ENCODE data around the gene DRGX.

The DRGX gene

GRCh38 chr10:49318755-49319154 lies 77.1 kb downstream of the DRGX start:
- POLR2A ChIA-PET: no interaction called here
- CTCF ChIA-PET: no interaction called here
- TF ChIP-seq NFRKB (IDR thresholded peaks at IDR 0.05) (no peak), FOXK2 (IDR thresholded peaks at IDR 0.05) (no peak), TARDBP (IDR thresholded peaks at IDR 0.05) (no peak), SUZ12 (IDR thresholded peaks at IDR 0.05) (no peak), PKNOX1 (IDR thresholded peaks at IDR 0.05) (no peak), L3MBTL2 (conservative IDR thresholded peaks at IDR 0.05) (no peak), LEF1 (IDR thresholded peaks at IDR 0.05; ENCODE audit: borderline replicate concordance) (no peak), CTBP1 (IDR thresholded peaks at IDR 0.05; ENCODE audit: borderline replicate concordance) (no peak), ELF4 (IDR thresholded peaks at IDR 0.05) (no peak), SP1 (IDR thresholded peaks at IDR 0.05) (no peak), FOXM1 (IDR thresholded peaks at IDR 0.05; ENCODE audit: borderline replicate concordance) (no peak)
- no peak for DNase-seq (ENCODE audit: extremely low spot score)

- no peak for DNase-seq (ENCODE audit: extremely low spot score)
- POLR2A ChIA-PET: no interaction called here
- CTCF ChIA-PET: interaction anchor here (1.1 kb wide), 1 partner anchor 11 kb away, joined by 4 read pairs; no protein-coding TSS in a partner anchor
- TF ChIP-seq CTBP1 (IDR thresholded peaks at IDR 0.05; ENCODE audit: borderline replicate concordance) (no peak), L3MBTL2 (conservative IDR thresholded peaks at IDR 0.05) (no peak), LEF1 (IDR thresholded peaks at IDR 0.05; ENCODE audit: borderline replicate concordance) (no peak), SP1 (IDR thresholded peaks at IDR 0.05) (no peak), ZNF384 (IDR thresholded peaks at IDR 0.05) (no peak), PKNOX1 (IDR thresholded peaks at IDR 0.05) (no peak), ELF4 (IDR thresholded peaks at IDR 0.05) (no peak), SUZ12 (IDR thresholded peaks at IDR 0.05) (no peak), HDGF (IDR thresholded peaks at IDR 0.05; ENCODE audit: borderline replicate concordance) (no peak), TARDBP (IDR thresholded peaks at IDR 0.05) (no peak), FOXA1 (IDR thresholded peaks at IDR 0.05) (no peak), NFRKB (IDR thresholded peaks at IDR 0.05) (no peak), FOXK2 (IDR thresholded peaks at IDR 0.05) (no peak), ARNT (IDR thresholded peaks at IDR 0.05) (no peak), FOXM1 (IDR thresholded peaks at IDR 0.05; ENCODE audit: borderline replicate concordance) (no peak)
Measured at GRCh38 chr10:49318028-49318427, 77.9 kb downstream of the DRGX start.

GRCh38 chr10:49314806-49315205 lies 81.1 kb downstream of the DRGX start:
- POLR2A ChIA-PET: no interaction called here
- CTCF ChIA-PET: interaction anchor here (0.5 kb wide), 1 partner anchor 25 kb away, joined by 3 read pairs; no protein-coding TSS in a partner anchor
- TF ChIP-seq FOXK2 (IDR thresholded peaks at IDR 0.05) (no peak), L3MBTL2 (conservative IDR thresholded peaks at IDR 0.05) (no peak), SUZ12 (IDR thresholded peaks at IDR 0.05) (no peak), ZNF384 (IDR thresholded peaks at IDR 0.05) (no peak), PKNOX1 (IDR thresholded peaks at IDR 0.05) (no peak), FOXA1 (IDR thresholded peaks at IDR 0.05) (no peak), NFRKB (IDR thresholded peaks at IDR 0.05) (no peak), LEF1 (IDR thresholded peaks at IDR 0.05; ENCODE audit: borderline replicate concordance) (no peak), ELF4 (IDR thresholded peaks at IDR 0.05) (no peak), ARNT (IDR thresholded peaks at IDR 0.05) (no peak), CTBP1 (IDR thresholded peaks at IDR 0.05; ENCODE audit: borderline replicate concordance) (no peak), HDGF (IDR thresholded peaks at IDR 0.05; ENCODE audit: borderline replicate concordance) (no peak), BHLHE40 (IDR thresholded peaks at IDR 0.05; ENCODE audit: borderline replicate concordance) (no peak), FOXM1 (IDR thresholded peaks at IDR 0.05; ENCODE audit: borderline replicate concordance) (no peak), SP1 (IDR thresholded peaks at IDR 0.05) (no peak), TARDBP (IDR thresholded peaks at IDR 0.05) (no peak)
- DNase-seq (ENCODE audit: extremely low spot score): no peak

All from HEK293T (cell line).